Nucleus accumbens (tissue), 56 donors: ENCODE results near the gene RALGPS1.

ENCODE experiments used
- DNase-seq, 56 donors: peaks; one replicate each; lab custom pipeline; 2025; lab: John Stamatoyannopoulos, UW

RALGPS1 gene

GRCh38 chr9:127128341-127129072 is 213.9 kb downstream of the RALGPS1 start:
- DNase-seq: peak in 26 of 56 donors; percentile 25 to 72 (median 38)

- no peak for DNase-seq
Observed at GRCh38 chr9:127129073-127129717, 214.6 kb downstream of the RALGPS1 start.

- DNase-seq: no peak
Observed at GRCh38 chr9:127129718-127130085, 215.1 kb downstream of the RALGPS1 start.

GRCh38 chr9:127130235-127130634 is 215.7 kb downstream of the RALGPS1 start:
- no peak for DNase-seq

- peak in 27 of 56 donors; percentile 17 to 75 (median 42) for DNase-seq
Observed at GRCh38 chr9:127130661-127131538, 216.3 kb downstream of the RALGPS1 start.

- no peak for DNase-seq
Observed at GRCh38 chr9:127131871-127132270, 217.3 kb downstream of the RALGPS1 start.

GRCh38 chr9:127132375-127132774 is 217.8 kb downstream of the RALGPS1 start:
- DNase-seq: no peak

- peak in 17 of 56 donors; percentile 26 to 74 (median 50) for DNase-seq
Observed at GRCh38 chr9:127132921-127133647, 218.5 kb downstream of the RALGPS1 start.

- DNase-seq: peak in 53 of 56 donors; percentile 37 to 91 (median 77)
Observed at GRCh38 chr9:127133739-127134167, 219.2 kb downstream of the RALGPS1 start.

GRCh38 chr9:127135056-127135745 is 220.6 kb downstream of the RALGPS1 start:
- DNase-seq: no peak

GRCh38 chr9:127136081-127136879 is 221.7 kb downstream of the RALGPS1 start:
- no peak for DNase-seq

GRCh38 chr9:127136880-127137639 is 222.5 kb downstream of the RALGPS1 start:
- DNase-seq: no peak

- no peak for DNase-seq
Observed at GRCh38 chr9:127137640-127138360, 223.2 kb downstream of the RALGPS1 start.

- DNase-seq: no peak
Observed at GRCh38 chr9:127138444-127138843, 223.9 kb downstream of the RALGPS1 start.

GRCh38 chr9:127139071-127139731 is 224.6 kb downstream of the RALGPS1 start:
- no peak for DNase-seq

- no peak for DNase-seq
Observed at GRCh38 chr9:127139775-127140174, 225.2 kb downstream of the RALGPS1 start.

- DNase-seq: no peak
Observed at GRCh38 chr9:127140181-127140580, 225.6 kb downstream of the RALGPS1 start.
